HG03097 (cell line): ENCODE data around the gene PARD3.

Source experiments
- ATAC-seq: cut with Tn5 transposase; IDR thresholded peaks from one replicate; pipeline ENCODE4 v1.9.1; 2021; ENCODE audit not compliant: unreplicated experiment, low FRiP score

The PARD3 gene

DNA sequence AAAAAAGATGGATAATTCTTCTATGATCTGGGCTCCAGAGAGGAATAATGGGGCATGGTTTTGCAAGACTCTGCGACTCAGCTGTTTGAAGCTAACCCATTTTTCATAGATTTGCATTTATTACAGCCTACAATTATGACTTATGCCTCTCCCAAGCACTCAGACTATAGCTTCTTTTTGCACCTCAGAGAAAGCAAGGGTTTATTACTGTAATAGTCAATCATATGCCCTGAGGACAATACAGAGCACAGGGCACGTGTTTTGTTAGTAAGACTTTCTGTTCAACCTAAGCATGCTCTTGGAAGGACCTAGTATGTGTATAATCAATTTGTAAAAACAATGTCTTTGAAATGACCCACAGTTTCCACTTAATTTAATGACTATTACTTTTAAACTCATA is 221.2 kb downstream of the PARD3 start:
- no peak for ATAC-seq

DNA sequence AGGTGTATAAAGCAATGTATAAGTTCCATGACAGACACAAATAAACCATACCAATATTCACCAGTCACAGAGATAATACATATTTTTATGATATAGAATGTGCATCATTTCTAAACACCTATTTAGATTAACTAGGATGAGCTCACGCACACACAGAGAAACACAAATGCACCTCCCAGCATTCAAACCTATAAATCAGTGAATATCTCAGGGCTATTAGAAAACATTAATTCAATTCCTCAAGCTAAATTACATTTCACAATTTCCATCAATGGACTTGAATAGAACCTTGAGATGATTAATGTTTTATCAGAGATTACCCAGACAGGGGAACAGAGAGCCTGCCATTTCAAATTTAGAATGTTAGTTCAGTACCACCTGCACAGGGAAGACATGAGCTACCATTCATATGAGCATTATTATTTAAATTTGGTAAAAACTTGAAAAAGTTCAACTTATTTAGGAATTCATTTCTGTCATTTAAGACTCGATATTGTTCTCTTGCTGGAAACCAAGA is 221.7 kb downstream of the PARD3 start:
- no peak for ATAC-seq

DNA sequence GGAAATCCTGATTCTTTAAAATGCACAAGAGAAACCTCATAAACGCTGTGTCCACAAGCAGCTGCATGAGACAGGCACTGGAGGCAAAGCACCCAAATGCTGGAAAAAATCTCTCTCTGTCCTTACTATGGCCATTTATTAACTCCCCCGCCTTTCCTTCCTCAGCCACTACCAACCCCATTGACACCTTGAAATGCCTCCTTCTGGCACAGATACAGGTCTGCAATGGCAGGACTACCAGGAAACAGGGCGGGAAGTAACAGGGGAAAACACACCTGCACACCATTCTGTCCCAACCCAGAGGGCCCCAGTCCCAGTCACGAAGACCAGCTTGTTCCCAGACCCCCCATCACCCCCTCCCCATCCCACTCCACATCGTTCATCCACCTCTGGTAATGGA is 224.3 kb downstream of the PARD3 start:
- ATAC-seq: no peak

DNA sequence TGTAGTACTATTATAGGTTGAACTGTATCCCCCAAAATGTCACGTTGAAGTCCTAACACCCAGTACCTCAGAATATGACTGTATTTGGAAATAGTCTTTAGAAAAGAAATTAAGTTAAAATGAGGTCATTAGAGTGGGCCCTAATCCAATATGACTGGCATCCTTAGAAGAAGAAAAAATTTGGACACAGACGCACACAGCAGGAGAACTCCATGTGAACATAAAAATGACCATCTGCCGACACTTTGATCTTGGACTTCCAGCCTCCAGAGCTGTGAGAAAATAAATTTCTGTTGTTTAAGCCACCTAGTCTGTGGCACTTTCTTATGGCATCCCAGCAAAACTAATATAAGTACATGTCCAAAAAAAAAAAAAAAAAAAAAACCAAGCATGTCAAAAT is 225.8 kb downstream of the PARD3 start:
- ATAC-seq: no peak

GRCh38 chr10:34587680-34588019 is 227.4 kb downstream of the PARD3 start:
- ATAC-seq: no peak

DNA sequence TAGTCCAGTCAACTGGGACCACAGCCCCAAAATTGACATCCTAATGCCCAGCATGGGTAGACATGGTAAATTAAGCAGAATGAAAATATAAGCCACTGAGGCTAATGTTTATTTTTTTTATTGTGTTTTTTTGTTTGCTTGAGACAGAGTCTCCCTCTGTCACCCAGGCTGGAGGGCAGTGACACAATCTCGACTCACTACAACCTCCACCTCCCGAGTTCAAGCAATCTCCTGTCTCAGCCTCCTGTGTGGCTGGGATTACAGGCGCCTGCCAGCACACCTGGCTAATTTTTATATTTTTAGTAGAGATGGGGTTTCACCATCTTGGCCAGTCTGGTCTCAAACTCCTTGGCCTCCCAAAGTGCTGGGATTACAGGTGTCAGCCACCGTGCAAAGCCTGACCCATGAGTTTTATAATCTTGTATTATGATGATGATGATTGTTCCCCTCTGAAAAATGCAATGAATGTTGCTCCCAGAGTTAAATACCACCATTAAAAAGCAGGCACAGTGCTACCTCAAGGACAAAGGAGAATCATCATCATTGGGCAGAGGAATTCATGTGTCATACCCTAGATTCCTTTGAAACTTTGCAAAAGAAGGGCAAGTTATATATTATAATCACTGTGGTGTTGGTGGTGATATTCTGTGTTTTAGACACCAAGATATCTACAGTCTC is 228.0 kb downstream of the PARD3 start:
- no peak for ATAC-seq

DNA sequence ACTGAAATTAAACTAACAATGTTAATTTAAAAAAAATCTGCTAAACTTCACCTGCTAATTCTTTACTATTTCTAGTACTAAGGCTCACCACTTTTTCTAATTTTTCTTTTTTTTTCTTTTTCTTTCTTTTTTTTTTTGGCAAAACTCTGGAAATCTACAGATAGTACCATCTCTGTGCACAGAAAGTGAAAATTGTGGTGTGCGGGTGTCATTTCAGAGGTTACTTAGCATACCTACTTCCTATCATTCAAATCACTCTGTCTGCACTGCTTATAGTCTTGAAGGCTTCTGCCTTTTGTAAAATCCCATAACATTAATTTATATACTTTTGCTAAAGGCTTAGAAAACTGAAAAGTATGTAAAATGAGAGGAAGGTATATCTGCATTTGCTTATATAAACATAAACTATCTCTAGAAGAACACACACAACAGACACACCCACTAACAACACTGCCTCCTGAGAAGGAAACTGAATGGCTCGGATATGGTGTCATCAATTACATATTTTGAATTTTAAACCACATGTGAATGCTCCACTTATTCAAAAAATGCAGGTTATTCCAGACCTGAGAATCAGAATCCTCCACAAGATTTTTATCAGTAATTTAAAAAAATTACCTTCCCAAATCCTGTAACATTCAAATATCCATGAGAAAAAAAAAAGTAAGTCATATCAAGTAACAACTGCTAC is 229.5 kb downstream of the PARD3 start:
- ATAC-seq: peak; percentile 59

GRCh38 chr10:34584164-34584563 is 230.9 kb downstream of the PARD3 start:
- no peak for ATAC-seq

DNA sequence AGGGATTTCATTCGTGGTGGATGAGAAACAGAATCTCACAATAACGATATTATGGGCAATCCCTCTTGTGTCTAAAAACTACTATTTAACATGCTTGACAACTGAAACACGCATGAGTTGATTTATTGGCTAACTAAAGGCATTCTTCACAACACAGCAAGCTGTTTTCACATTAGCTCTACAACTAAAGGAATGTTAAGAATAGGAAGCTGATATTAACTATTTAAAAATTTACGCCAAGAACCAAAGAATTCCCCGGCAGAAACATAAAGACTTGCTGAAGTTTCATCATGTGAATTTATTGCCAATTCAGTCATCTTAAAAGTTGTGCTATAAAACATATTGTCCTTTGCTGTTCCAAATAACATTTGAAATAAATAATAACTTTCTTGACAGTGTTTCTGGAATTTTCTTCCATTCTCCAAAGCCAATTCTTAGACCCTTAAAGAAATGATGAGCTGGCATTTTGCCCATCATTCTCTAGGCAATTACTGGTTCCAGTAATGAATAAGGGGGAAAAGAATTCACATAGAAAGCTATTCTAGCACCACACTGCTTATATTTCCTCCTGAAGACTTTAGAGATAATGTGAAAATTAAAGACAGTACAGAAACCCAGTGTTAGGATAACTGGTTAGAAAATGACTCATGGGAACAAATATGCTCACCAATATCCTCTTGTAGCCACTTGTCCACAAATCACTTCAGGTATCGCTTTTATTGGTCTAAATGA is 233.1 kb downstream of the PARD3 start:
- ATAC-seq: no peak

DNA sequence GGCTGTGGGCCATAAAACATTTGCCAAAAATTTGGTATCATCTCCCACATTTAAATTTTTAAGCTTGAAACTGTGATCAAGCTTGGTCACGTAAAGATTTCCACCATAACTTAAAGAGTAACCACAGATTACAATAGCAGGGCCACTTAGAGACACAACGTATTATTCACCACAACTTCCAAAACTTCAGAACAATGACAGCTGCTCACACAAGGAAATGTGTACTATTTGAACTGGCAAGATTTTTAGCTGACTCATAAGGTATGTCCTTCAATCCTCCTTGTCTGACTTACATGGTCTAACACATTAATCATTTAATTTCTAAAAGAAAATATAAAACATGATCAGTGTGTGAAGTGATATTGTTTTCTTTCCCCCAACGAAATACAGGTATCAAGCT is 234.5 kb downstream of the PARD3 start:
- ATAC-seq: no peak

GRCh38 chr10:34580214-34580613 is 234.9 kb downstream of the PARD3 start:
- ATAC-seq: no peak

GRCh38 chr10:34578468-34578867 is 236.6 kb downstream of the PARD3 start:
- ATAC-seq: no peak

- ATAC-seq: no peak
Measured at GRCh38 chr10:34576797-34577196, 238.3 kb downstream of the PARD3 start.

DNA sequence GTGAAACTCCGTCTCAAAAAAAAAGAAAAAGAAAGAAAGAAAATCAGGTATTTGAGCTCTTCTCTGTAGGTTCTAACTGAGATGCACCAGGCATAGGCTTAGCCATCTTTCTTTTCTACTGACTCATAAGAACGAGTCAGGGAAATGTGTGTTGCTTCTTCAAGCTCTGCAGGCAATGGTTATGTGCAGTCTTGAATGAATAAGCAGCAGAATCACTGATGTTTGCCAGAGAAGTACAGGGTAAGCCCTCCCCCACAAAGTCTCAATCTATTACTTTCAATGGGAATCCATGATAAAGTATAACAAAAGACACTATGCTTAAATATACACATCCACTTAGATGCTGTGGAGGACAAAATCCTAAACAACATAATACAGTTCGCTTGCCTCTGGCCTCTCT is 239.2 kb downstream of the PARD3 start:
- no peak for ATAC-seq

DNA sequence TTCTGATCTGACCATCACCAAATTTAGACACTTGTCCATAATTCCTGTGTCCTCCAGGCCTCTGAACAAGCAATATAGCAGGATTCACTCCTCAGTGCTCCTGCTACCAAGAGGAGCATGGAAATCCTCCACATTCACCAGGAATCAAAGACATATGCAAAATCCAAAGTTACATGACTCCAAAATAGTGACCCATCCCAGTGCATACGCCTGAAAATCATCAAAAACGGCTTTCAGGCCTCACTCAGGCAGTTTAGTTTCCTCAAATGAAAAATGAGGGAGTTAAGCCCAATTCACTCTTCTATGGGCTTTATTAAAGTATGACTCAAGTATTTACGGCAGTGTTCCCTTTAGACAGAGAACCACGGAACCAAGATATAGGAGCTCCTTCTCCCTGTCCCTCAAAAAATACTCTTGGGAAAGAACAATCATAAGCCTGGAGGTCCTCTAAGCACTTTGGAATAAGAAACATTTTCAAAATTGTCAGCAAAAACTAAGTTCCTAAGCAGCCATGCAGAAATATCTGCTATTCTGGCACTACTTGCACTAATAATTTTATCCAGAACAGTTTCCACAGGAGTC is 240.7 kb downstream of the PARD3 start:
- ATAC-seq: no peak

DNA sequence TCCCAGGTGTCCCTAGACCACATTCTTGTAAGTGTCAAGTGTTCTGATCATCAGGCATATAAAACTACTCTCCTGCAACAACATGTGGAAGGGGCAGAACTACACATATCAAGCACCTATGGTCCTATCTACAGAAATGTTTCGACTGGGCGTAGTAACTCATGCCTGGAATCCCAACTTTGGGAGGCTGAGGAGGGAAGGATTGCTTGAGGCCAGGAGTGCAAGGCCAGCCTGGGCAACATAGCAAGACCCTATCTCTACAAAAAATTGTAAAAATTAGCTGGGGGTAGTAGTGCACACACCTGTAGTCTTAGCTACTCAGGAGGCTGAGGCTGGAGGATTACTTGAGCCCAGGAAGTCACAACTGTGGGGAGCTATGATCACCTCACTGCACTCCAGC is 244.2 kb downstream of the PARD3 start:
- no peak for ATAC-seq

- no peak for ATAC-seq
Measured at GRCh38 chr10:34567659-34568253, 247.3 kb downstream of the PARD3 start.

- ATAC-seq: no peak
Measured at GRCh38 chr10:34565934-34566333, 249.2 kb downstream of the PARD3 start.

GRCh38 chr10:34558093-34558583 is 257.0 kb downstream of the PARD3 start:
- ATAC-seq: no peak

GRCh38 chr10:34557173-34557572 is 257.9 kb downstream of the PARD3 start:
- ATAC-seq: no peak

- no peak for ATAC-seq
Measured at GRCh38 chr10:34555653-34556052, 259.4 kb downstream of the PARD3 start.
